H1 (cell line): ENCODE results near the gene CHD3. TPM values are rescaled to one million over a fixed set of nuclear protein-coding genes. Genes with fewer than 3 reads are reported as not detected.

Experiments used
- CTCF ChIA-PET: fragments of 300-600 bp; sonication (Branson Sonifier 250); formaldehyde crosslinking; loops from one replicate; lab custom pipeline; 2021; ENCODE audit not compliant: partially characterized antibody; lab: Charles Lee
- POLR2A ChIA-PET: fragments of 300-600 bp; sonication (Branson Sonifier 250); formaldehyde crosslinking; loops from one replicate; lab custom pipeline; 2021; ENCODE audit warnings: inconsistent platforms; ENCODE audit not compliant: partially characterized antibody; lab: Charles Lee
- DNase-seq, 2 experiments: peaks; one replicate each; pipeline versions ENCODE4 v3.0.0 to v3.0.0-alpha.2; 2010 to 2022; ENCODE audit warnings: low spot score in 2 of 2, low read depth in 1 of 2, mixed read lengths in 1 of 2
- FAIRE-seq: peaks from 2 replicates; lab custom pipeline; 2011; peaks lifted over from hg19 to GRCh38; lab: Jason Lieb, UNC
- H2AFZ ChIP-seq: 2 replicates; pipeline ENCODE4 v1.8.1; 2012; ENCODE audit warnings: low read length, inconsistent platforms
- H2AK5ac ChIP-seq: 2 replicates; pipeline ENCODE4 v1.6.1; 2013; ENCODE audit warnings: low read depth, low read length
- H2BK120ac ChIP-seq: replicated peaks from 2 replicates; pipeline ENCODE3; 2013; ENCODE audit warnings: low read depth, low read length, inconsistent platforms
- H2BK12ac ChIP-seq: 2 replicates; pipeline ENCODE4 v1.6.1; 2013; ENCODE audit warnings: low read depth, low read length
- H2BK15ac ChIP-seq: 2 replicates; pipeline ENCODE4 v1.6.1; 2013; ENCODE audit warnings: low read length
- H2BK20ac ChIP-seq: 2 replicates; pipeline ENCODE4 v1.6.1; 2013; ENCODE audit warnings: low read length
- H2BK5ac ChIP-seq: 2 replicates; pipeline ENCODE4 v1.6.1; 2013; ENCODE audit warnings: low read depth, low read length
- H3K14ac ChIP-seq: 2 replicates; pipeline ENCODE4 v1.6.1; 2013; ENCODE audit warnings: inconsistent platforms; ENCODE audit not compliant: insufficient read length
- H3K18ac ChIP-seq: 2 replicates; pipeline ENCODE4 v1.6.1; 2013; ENCODE audit warnings: low read length; ENCODE audit errors: extremely low read depth
- H3K23ac ChIP-seq: 2 replicates; pipeline ENCODE4 v1.6.1; 2013; ENCODE audit warnings: inconsistent platforms; ENCODE audit not compliant: insufficient read length
- H3K23me2 ChIP-seq: 2 replicates; pipeline ENCODE4 v1.6.1; 2013; ENCODE audit warnings: low read depth, low read length
- H3K27ac ChIP-seq: 2 replicates; pipeline ENCODE4 v1.6.1; 2011; ENCODE audit warnings: low read depth, low read length, inconsistent platforms
- H3K27me3 ChIP-seq, 4 experiments: replicated peaks in 1 of 4; 1 replicate in 1 of 4; 2 replicates in 3 of 4; pipeline versions ENCODE4 v1.6.1 to v1.8.1; 2011 to 2013; ENCODE audit warnings: low read length in 3 of 4, mild to moderate bottlenecking in 3 of 4, inconsistent platforms in 2 of 4, mixed read lengths in 2 of 4, moderate library complexity in 1 of 4; ENCODE audit not compliant: control insufficient read depth in 3 of 4, insufficient read depth in 3 of 4; ENCODE audit errors: extremely low read depth in 1 of 4
- H3K36me3 ChIP-seq, 4 experiments: 2 replicates each; pipeline versions ENCODE4 v1.6.1 to v1.8.1; 2011 to 2013; ENCODE audit warnings: mild to moderate bottlenecking in 4 of 4, low read length in 3 of 4, moderate library complexity in 2 of 4, control low read depth in 1 of 4, inconsistent platforms in 1 of 4; ENCODE audit not compliant: insufficient read depth in 4 of 4, control insufficient read depth in 2 of 4
- H3K4ac ChIP-seq: replicated peaks from 2 replicates; pipeline ENCODE3; 2013; ENCODE audit warnings: low read length, low read depth, mixed read lengths, inconsistent platforms; ENCODE audit not compliant: insufficient read length
- H3K4me1 ChIP-seq, 4 experiments: replicated peaks in 1 of 4; 1 replicate in 1 of 4; 2 replicates in 3 of 4; pipeline versions ENCODE4 v1.6.1 to v1.8.1; 2011 to 2013; ENCODE audit warnings: low read length in 3 of 4, inconsistent platforms in 2 of 4, mixed read lengths in 1 of 4; ENCODE audit not compliant: insufficient read depth in 4 of 4, control insufficient read depth in 3 of 4
- H3K4me2 ChIP-seq, 2 experiments: 2 replicates each; pipeline versions ENCODE4 v1.6.1 to v1.8.1; 2011 to 2013; ENCODE audit warnings: low read depth in 2 of 2, low read length in 2 of 2, control low read depth in 1 of 2, inconsistent platforms in 1 of 2, mild to moderate bottlenecking in 1 of 2; ENCODE audit not compliant: insufficient read depth in 1 of 2
- H3K4me3 ChIP-seq, 4 experiments: fragments of 200-600, 300-600 bp in 1 of 4; sonication (generic), shearing (Covaris generic), sonication (Bioruptor Twin) in 1 of 4; 2 replicates each; pipeline versions ENCODE4 v1.5.1 to v1.8.1; 2011 to 2016; ENCODE audit warnings: low read length in 4 of 4, low read depth in 3 of 4, control low read depth in 2 of 4, inconsistent platforms in 2 of 4, mild to moderate bottlenecking in 2 of 4, mixed read lengths in 1 of 4, moderate library complexity in 1 of 4; ENCODE audit not compliant: insufficient read depth in 2 of 4; ENCODE audit errors: extremely low read depth in 1 of 4
- H3K56ac ChIP-seq: replicated peaks from 2 replicates; pipeline ENCODE3; 2013; ENCODE audit warnings: low read depth, mild to moderate bottlenecking, mixed read lengths, low read length, inconsistent platforms; ENCODE audit not compliant: insufficient read length
- H3K79me1 ChIP-seq: 2 replicates; pipeline ENCODE4 v1.6.1; 2013; ENCODE audit warnings: low read depth, low read length, control low read depth
- H3K79me2 ChIP-seq, 2 experiments: 2 replicates each; pipeline versions ENCODE4 v1.6.1 to v1.8.1; 2012 to 2013; ENCODE audit warnings: low read length in 2 of 2, mild to moderate bottlenecking in 2 of 2, inconsistent platforms in 1 of 2; ENCODE audit not compliant: insufficient read depth in 2 of 2, control insufficient read depth in 1 of 2
- H3K9ac ChIP-seq, 4 experiments: replicated peaks in 1 of 4; 1 replicate in 1 of 4; 2 replicates in 3 of 4; pipeline versions ENCODE4 v1.6.1 to v1.8.1; 2011 to 2013; ENCODE audit warnings: low read depth in 3 of 4, low read length in 3 of 4, control low read depth in 2 of 4, mild to moderate bottlenecking in 2 of 4, moderate library complexity in 2 of 4, inconsistent platforms in 1 of 4; ENCODE audit errors: extremely low read depth in 1 of 4
- H3K9me3 ChIP-seq, 2 experiments: 2 replicates each; pipeline versions ENCODE4 v1.6.1 to v1.8.1; 2012 to 2013; ENCODE audit warnings: mild to moderate bottlenecking in 2 of 2, moderate library complexity in 2 of 2, control low read depth in 1 of 2, inconsistent platforms in 1 of 2, low read depth in 1 of 2, low read length in 1 of 2, mixed read lengths in 1 of 2; ENCODE audit not compliant: insufficient read depth in 2 of 2
- H4K20me1 ChIP-seq, 2 experiments: replicated peaks in 1 of 2; 2 replicates each; pipeline versions ENCODE3 to v1.8.1; 2011 to 2013; ENCODE audit warnings: inconsistent platforms in 2 of 2, low read length in 2 of 2, mild to moderate bottlenecking in 1 of 2; ENCODE audit not compliant: insufficient read depth in 2 of 2, control insufficient read depth in 1 of 2
- H4K5ac ChIP-seq: 2 replicates; pipeline ENCODE4 v1.6.1; 2013; ENCODE audit warnings: low read length, low read depth, mixed read lengths, inconsistent platforms; ENCODE audit not compliant: insufficient read length
- H4K8ac ChIP-seq: 2 replicates; pipeline ENCODE4 v1.8.0; 2013; ENCODE audit warnings: mild to moderate bottlenecking, moderate library complexity, low read length, inconsistent platforms; ENCODE audit not compliant: insufficient read depth; ENCODE audit errors: extremely low read depth
- H4K91ac ChIP-seq: replicated peaks from 2 replicates; pipeline ENCODE3; 2013; ENCODE audit warnings: low read length, mixed read lengths, inconsistent platforms; ENCODE audit not compliant: insufficient read length
- ASH2L ChIP-seq: fragments of 200-600, 300-600 bp; sonication (generic); IDR thresholded peaks from one replicate; pipeline ENCODE4 v1.7.1; 2017; ENCODE audit warnings: low read length
- BRCA1 ChIP-seq: IDR thresholded peaks from 2 replicates; pipeline ENCODE4 v1.6.1; 2012; ENCODE audit warnings: low read depth, low read length, improper control_type of control experiment
- CEBPB ChIP-seq: IDR thresholded peaks from 2 replicates; pipeline ENCODE4 v1.6.1; 2012; ENCODE audit warnings: low read depth, low read length
- CTBP2 ChIP-seq: IDR thresholded peaks from 2 replicates; pipeline ENCODE4 v1.7.0; 2011; ENCODE audit warnings: borderline replicate concordance, mild to moderate bottlenecking, moderate library complexity, mixed read lengths, low read length; ENCODE audit not compliant: insufficient read depth, insufficient read length
- EP300 ChIP-seq, 2 experiments: IDR thresholded peaks; 1 replicate in 1 of 2; 2 replicates in 1 of 2; pipeline ENCODE4 v1.6.1; 2011 to 2012; ENCODE audit warnings: low read depth in 2 of 2, low read length in 2 of 2, mild to moderate bottlenecking in 2 of 2, borderline replicate concordance in 1 of 2, inconsistent platforms in 1 of 2, moderate library complexity in 1 of 2
- EZH2 ChIP-seq: fragments of 200-600 bp; sonication (generic); IDR thresholded peaks from 2 replicates; pipeline ENCODE4 v1.7.1; 2012; ENCODE audit warnings: low read depth, mild to moderate bottlenecking, moderate library complexity, low read length, inconsistent platforms; ENCODE audit not compliant: severe bottlenecking
- JUN ChIP-seq: IDR thresholded peaks from 2 replicates; pipeline ENCODE4 v1.6.1; 2011; ENCODE audit warnings: low read depth, mild to moderate bottlenecking, improper control_type of control experiment, low read length
- JUND ChIP-seq: IDR thresholded peaks from 2 replicates; pipeline ENCODE4 v1.6.1; 2011; ENCODE audit warnings: mild to moderate bottlenecking, improper control_type of control experiment, low read length
- PHF8 ChIP-seq: fragments of 200-600 bp; sonication (generic); conservative IDR thresholded peaks from 2 replicates; pipeline ENCODE4 v1.7.1; 2012; ENCODE audit warnings: low read depth, mild to moderate bottlenecking, inconsistent platforms, low read length, moderate library complexity
- POLR2AphosphoS5 ChIP-seq: IDR thresholded peaks from 2 replicates; pipeline ENCODE4 v1.6.1; 2011; ENCODE audit warnings: low read depth, low read length
- SIX5 ChIP-seq: IDR thresholded peaks from 2 replicates; pipeline ENCODE4 v1.6.1; 2011; ENCODE audit warnings: mild to moderate bottlenecking, low read depth, low read length
- TAF7 ChIP-seq: optimal IDR thresholded peaks from 2 replicates; pipeline ENCODE3; 2011; ENCODE audit warnings: low read depth, mild to moderate bottlenecking, inconsistent platforms, low read length, moderate library complexity, borderline replicate concordance
- TCF12 ChIP-seq: IDR thresholded peaks from 2 replicates; pipeline ENCODE4 v1.6.1; 2011; ENCODE audit warnings: low read depth, mild to moderate bottlenecking, low read length
- YY1 ChIP-seq: IDR thresholded peaks from 2 replicates; pipeline ENCODE4 v1.6.1; 2011; ENCODE audit warnings: low read depth, mild to moderate bottlenecking, low read length
- WGBS, 2 experiments: shearing (Covaris generic) in 1 of 2; methylation state at CpG; one replicate each; pipeline versions ENCODE4 v1.1.6 to v1.1.7; 2013 to 2015; ENCODE audit warnings: low lambda C conversion rate in 2 of 2, mixed read lengths in 2 of 2, inconsistent platforms in 1 of 2, low coverage in 1 of 2, missing lambda C conversion rate in 1 of 2; ENCODE audit not compliant: insufficient replicate concordance in 2 of 2, insufficient coverage in 1 of 2, insufficient read length in 1 of 2; ENCODE audit errors: extremely low coverage in 1 of 2, missing lambda C conversion rate in 1 of 2; 5-methylcytosine and 5-hydroxymethylcytosine counted together
- polyA plus RNA-seq, 7 experiments: library from polyadenylated mRNA; depleted of rRNA in 3 of 7; stranded (reverse) in 5 of 7; unstranded in 2 of 7; fragments of >200 nt in 5 of 7; fragments of 200-250 nt in 2 of 7; gene quantifications; 1 replicate in 5 of 7; 2 replicates in 1 of 7; 4 replicates in 1 of 7; pipeline versions ENCODE4 v1.2.1 to v1.2.3, GENCODE V29; 2011 to 2013; ENCODE audit warnings: missing spikeins in 2 of 7, mixed read lengths in 2 of 7
- total RNA-seq: library from RNA; stranded (reverse); fragmentation: NEBNext Ultra II Directional; extraction: Animal tissue kit (Norgen Biotek cat#: 25700); gene quantifications from 2 replicates; pipeline ENCODE4 v1.2.1, GENCODE V29; 2021

The CHD3 gene
- total and polyA plus RNA-seq, 2 of the 8 experiments (the other 6 are each of a cell fraction or from before 2014, with no cell fraction given): 12.3 to 12.9 TPM

GRCh38 chr17:7894226-7894625 is 5.6 kb downstream of the CHD3 start:
- H3K4me2 ChIP-seq: no peak overlapping the region
- H2BK5ac ChIP-seq: no peak overlapping the region
- H4K20me1 ChIP-seq: no peaks in the 10 kb centered on the region
- H3K9me3 ChIP-seq: no peaks in the 10 kb centered on the region; a peak in 1 of 4 replicates
- H3K79me1 ChIP-seq: no peaks in the 10 kb centered on the region
- no peaks in the 10 kb centered on the region for H3K27me3 ChIP-seq
- H3K23me2 ChIP-seq: no peaks in the 10 kb centered on the region; the same call in 1 of the 2 replicates
- no peaks in the 10 kb centered on the region for H3K79me2 ChIP-seq
- peaks cover 0 to 9% (median 2%) of the 10 kb centered on the region in 4 experiments; a peak in 3 of 8 replicates for H3K36me3 ChIP-seq
- FAIRE-seq (no peak), DNase-seq (no peak)
- peaks cover 0 to 6% (median 3%) of the 10 kb centered on the region in 4 experiments; a peak in 5 of 7 replicates for H3K4me1 ChIP-seq
- no peak overlapping the region for H4K5ac ChIP-seq
- H4K8ac ChIP-seq: no peak overlapping the region
- H3K18ac ChIP-seq: no peak overlapping the region
- no peak overlapping the region for H3K9ac ChIP-seq
- H2AK5ac ChIP-seq: no peak overlapping the region
- CTCF ChIA-PET: no interaction called here
- H2BK15ac ChIP-seq: no peak overlapping the region
- H3K4me3 ChIP-seq: no peak overlapping the region
- H3K27ac ChIP-seq: no peak overlapping the region
- POLR2A ChIA-PET: no interaction called here
- no peak overlapping the region for H3K56ac ChIP-seq
- no peak overlapping the region for H4K91ac ChIP-seq
- no peak overlapping the region for H2BK120ac ChIP-seq
- no peak overlapping the region for H3K14ac ChIP-seq
- no peak for TF ChIP-seq ASH2L
- TF ChIP-seq JUN: no peak
- no peak for TF ChIP-seq SIX5
- no peak for TF ChIP-seq POLR2AphosphoS5
- TF ChIP-seq PHF8: no peak
- TF ChIP-seq EP300 (IDR thresholded peaks at IDR 0.05; ENCODE audit: borderline replicate concordance in 1 of 2, low read depth in 2 of 2, low read length in 2 of 2): no peak
- TF ChIP-seq YY1: no peak
- TF ChIP-seq TCF12: no peak
- no peak for TF ChIP-seq JUND
- TF ChIP-seq EZH2: no peak
- TF ChIP-seq BRCA1: no peak
- TF ChIP-seq CEBPB: no peak
- TF ChIP-seq TAF7: no peak
- no peak for TF ChIP-seq CTBP2
- TF ChIP-seq, all 59 proteins: peak for 0
- no peak overlapping the region for H2BK20ac ChIP-seq
- no peak overlapping the region for H2BK12ac ChIP-seq
- WGBS, 2 experiments: 91% methylated on average over 9 of the region's 9 CpGs; no CpG with 5 or more reads in 1 of the 2 experiments
- H3K4ac ChIP-seq: no peak overlapping the region
- H3K23ac ChIP-seq: no peak overlapping the region
- H2AFZ ChIP-seq: no peak overlapping the region
